Measurements from ENCODE around the gene MET. TPM values are rescaled to one million over a fixed set of nuclear protein-coding genes. Genes with fewer than 3 reads are reported as not detected.
"Not testable (repeated sequence)": the region's sequence is repeated elsewhere in the genome, so short reads cannot be mapped to it uniquely, and the experiment has no call there.

MET gene
- total RNA-seq, 1 donor from 2014 or later = 0.56 TPM

GRCh38 chr7:116711790-116712189 is 39.8 kb downstream of the MET start:
- Mint-ChIP-seq H3K36me3 (ENCODE audit: unreplicated experiment) (no peaks in the 10 kb centered on the region), H3K4me1 (ENCODE audit: low read depth, unreplicated experiment) (peaks cover 11% of the 10 kb centered on the region), H3K27me3 (ENCODE audit: unreplicated experiment) (peaks cover 2% of the 10 kb centered on the region)

GRCh38 chr7:116713500-116713899 is 41.5 kb downstream of the MET start:
- Mint-ChIP-seq H3K27me3 (ENCODE audit: unreplicated experiment) (peaks cover 2% of the 10 kb centered on the region), H3K9me3 (ENCODE audit: unreplicated experiment) (peaks cover 3% of the 10 kb centered on the region), H3K4me3 (ENCODE audit: unreplicated experiment) (no peak overlapping the region), H3K36me3 (ENCODE audit: unreplicated experiment) (no peaks in the 10 kb centered on the region), H3K4me1 (ENCODE audit: low read depth, unreplicated experiment) (peaks cover 2% of the 10 kb centered on the region), H3K27ac (ENCODE audit: unreplicated experiment) (no peak overlapping the region)
- no peak for TF ChIP-seq CTCF (IDR thresholded peaks at IDR 0.05; ENCODE audit: partially characterized antibody, unreplicated experiment)
- no peak for DNase-seq

More at GRCh38 chr7:116711790-116712189, 39.8 kb downstream of the MET start:
- TF ChIP-seq CTCF (IDR thresholded peaks at IDR 0.05; ENCODE audit: partially characterized antibody, unreplicated experiment) = no peak
- no peak overlapping the region for H3K4me3 Mint-ChIP-seq (ENCODE audit: unreplicated experiment)
- DNase-seq = no peak
- no peak overlapping the region for H3K27ac Mint-ChIP-seq (ENCODE audit: unreplicated experiment)
- peaks cover 3% of the 10 kb centered on the region for H3K9me3 Mint-ChIP-seq (ENCODE audit: unreplicated experiment)

GRCh38 chr7:116713918-116714317 is 41.9 kb downstream of the MET start:
- no peak for DNase-seq
- no peaks in the 10 kb centered on the region for H3K36me3 Mint-ChIP-seq (ENCODE audit: unreplicated experiment)
- H3K4me1 Mint-ChIP-seq (ENCODE audit: low read depth, unreplicated experiment) = no peaks in the 10 kb centered on the region
- H3K27me3 Mint-ChIP-seq (ENCODE audit: unreplicated experiment) = peaks cover 2% of the 10 kb centered on the region
- TF ChIP-seq CTCF (IDR thresholded peaks at IDR 0.05; ENCODE audit: partially characterized antibody, unreplicated experiment) = no peak
- H3K4me3 Mint-ChIP-seq (ENCODE audit: unreplicated experiment) = no peak overlapping the region
- no peak overlapping the region for H3K27ac Mint-ChIP-seq (ENCODE audit: unreplicated experiment)
- peaks cover 3% of the 10 kb centered on the region for H3K9me3 Mint-ChIP-seq (ENCODE audit: unreplicated experiment)

GRCh38 chr7:116715077-116715476 is 43.1 kb downstream of the MET start:
- H3K27ac Mint-ChIP-seq (ENCODE audit: unreplicated experiment) = no peak overlapping the region
- no peaks in the 10 kb centered on the region for H3K36me3 Mint-ChIP-seq (ENCODE audit: unreplicated experiment)
- H3K4me1 Mint-ChIP-seq (ENCODE audit: low read depth, unreplicated experiment) = no peaks in the 10 kb centered on the region
- H3K9me3 Mint-ChIP-seq (ENCODE audit: unreplicated experiment) = peaks cover 3% of the 10 kb centered on the region
- no peak for TF ChIP-seq CTCF (IDR thresholded peaks at IDR 0.05; ENCODE audit: partially characterized antibody, unreplicated experiment)
- H3K27me3 Mint-ChIP-seq (ENCODE audit: unreplicated experiment) = peaks cover 2% of the 10 kb centered on the region
- no peak overlapping the region for H3K4me3 Mint-ChIP-seq (ENCODE audit: unreplicated experiment)
- no peak for DNase-seq

- Mint-ChIP-seq H3K27me3 (ENCODE audit: unreplicated experiment) (peaks cover 2% of the 10 kb centered on the region), H3K27ac (ENCODE audit: unreplicated experiment) (no peak overlapping the region), H3K4me1 (ENCODE audit: low read depth, unreplicated experiment) (no peaks in the 10 kb centered on the region), H3K36me3 (ENCODE audit: unreplicated experiment) (no peaks in the 10 kb centered on the region), H3K9me3 (ENCODE audit: unreplicated experiment) (peaks cover under 1% of the 10 kb centered on the region), H3K4me3 (ENCODE audit: unreplicated experiment) (no peak overlapping the region)
- TF ChIP-seq CTCF (IDR thresholded peaks at IDR 0.05; ENCODE audit: partially characterized antibody, unreplicated experiment) = no peak
- DNase-seq = no peak
Measured at GRCh38 chr7:116717137-116717536, 45.1 kb downstream of the MET start.

- not testable (repeated sequence) for H3K27ac Mint-ChIP-seq (ENCODE audit: unreplicated experiment); DNase-seq; H3K4me1 Mint-ChIP-seq (ENCODE audit: low read depth, unreplicated experiment); H3K27me3 Mint-ChIP-seq (ENCODE audit: unreplicated experiment); H3K36me3 Mint-ChIP-seq (ENCODE audit: unreplicated experiment); H3K4me3 Mint-ChIP-seq (ENCODE audit: unreplicated experiment); H3K9me3 Mint-ChIP-seq (ENCODE audit: unreplicated experiment)
Measured at GRCh38 chr7:116723959-116724529, 52.0 kb downstream of the MET start.

All from glutamatergic neuron (in vitro differentiated cells).